GM10847 (cell line): ENCODE measurements around the gene LATS2.

Experiments used
- POLR2A ChIP-seq: IDR thresholded peaks from 2 replicates; pipeline ENCODE4 v1.6.1; 2011; ENCODE audit not compliant: insufficient read length; ENCODE audit errors: extremely low read depth

Gene LATS2

DNA sequence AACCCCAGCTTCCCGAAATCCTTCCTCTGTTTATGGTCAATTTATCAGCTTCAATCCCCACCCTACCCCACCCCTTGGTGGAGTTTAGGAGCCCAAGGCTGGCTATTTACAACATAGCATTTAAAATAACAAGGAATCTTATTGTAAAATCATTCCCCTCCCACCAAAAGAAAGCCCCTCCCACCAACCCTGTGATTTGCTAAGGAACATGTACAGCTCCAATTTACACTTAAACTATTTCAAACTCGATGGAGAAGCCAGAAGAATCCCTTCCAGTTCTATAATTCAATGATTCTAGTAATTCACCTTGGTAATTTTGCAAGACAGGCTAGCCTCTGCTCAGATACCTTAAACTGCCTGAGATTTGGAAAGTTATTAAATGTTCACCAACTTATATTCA is 3.0 kb downstream of the LATS2 start:
- no peak for TF ChIP-seq POLR2A

DNA sequence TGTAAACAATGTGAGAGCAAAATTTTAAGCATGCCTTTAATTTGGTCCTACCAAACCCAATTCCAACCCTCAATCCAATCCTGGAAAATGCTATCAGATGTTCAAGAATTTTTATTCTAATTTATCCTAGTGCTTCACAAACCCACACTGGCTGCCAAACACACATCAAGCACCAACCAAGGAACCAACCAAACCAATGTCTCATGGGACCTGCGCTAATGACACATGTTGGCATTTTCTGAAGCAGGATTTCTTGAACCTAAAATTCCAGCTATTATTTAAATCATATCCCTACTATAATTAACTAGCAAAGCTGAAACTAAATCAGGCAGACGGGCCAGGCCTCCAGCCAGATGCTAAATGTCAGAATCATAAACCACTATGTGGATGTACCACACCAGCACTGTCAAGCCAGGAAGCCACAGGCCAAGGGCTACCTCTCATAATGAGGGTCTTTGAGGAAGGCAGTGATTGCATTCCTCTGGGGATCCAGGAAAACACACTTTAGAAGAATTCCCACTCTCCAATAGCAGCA is 5.8 kb downstream of the LATS2 start:
- TF ChIP-seq POLR2A = no peak

DNA sequence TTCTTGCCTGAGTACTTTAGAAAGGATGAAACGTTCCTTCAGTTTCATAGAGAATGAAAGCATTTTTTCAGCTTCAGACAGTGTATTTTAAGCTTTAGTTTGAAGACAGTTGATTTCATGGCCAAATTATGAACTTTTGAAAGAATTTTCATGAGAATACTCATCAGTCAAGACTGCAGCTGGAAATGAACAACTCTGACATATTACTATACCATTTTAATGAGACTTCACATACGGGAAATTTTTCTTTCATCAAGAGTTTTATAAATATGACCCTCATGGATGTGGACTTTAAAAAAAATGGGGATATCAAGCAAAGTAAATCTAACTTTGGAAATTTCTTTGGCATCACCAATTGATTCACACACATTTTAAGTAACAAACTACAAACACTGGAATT is 6.4 kb downstream of the LATS2 start:
- no peak for TF ChIP-seq POLR2A

DNA sequence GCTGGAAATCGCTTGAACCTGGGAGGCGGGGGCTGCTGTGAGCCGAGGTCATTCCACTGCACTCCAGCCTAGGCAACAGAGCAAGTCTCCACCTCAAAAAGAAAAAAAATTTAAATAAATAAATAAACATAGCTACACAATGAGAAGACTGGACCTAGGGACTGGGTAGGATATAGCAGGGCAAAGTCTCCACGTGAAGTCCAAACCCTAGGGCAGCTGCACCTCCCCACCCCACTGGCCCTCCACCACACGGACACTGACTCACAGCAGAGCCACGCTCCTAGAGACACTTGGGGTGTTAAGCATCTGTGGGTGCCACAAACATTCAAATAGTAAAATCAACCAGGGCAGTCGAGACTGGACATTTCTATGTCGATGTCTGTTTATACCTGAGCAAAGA is 7.1 kb downstream of the LATS2 start:
- no peak for TF ChIP-seq POLR2A

DNA sequence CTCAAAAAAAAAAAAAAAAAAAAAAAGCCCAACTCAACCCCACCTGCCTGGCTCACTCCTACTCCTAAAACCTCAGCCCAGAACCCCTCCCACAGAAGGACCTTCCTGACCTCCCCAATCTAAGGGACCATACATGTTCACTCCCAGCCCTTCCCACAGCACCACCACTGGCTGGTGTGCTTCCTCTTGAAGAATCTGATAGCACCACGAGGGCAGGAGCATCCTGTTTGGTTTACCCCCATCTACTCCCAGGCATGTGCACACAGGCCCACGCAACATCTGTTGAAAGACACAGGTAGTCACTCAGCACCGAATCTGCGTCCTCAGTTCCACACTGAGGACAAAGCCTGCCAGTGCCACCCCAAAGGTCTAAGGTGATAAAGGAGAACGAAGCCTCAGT is 8.2 kb downstream of the LATS2 start:
- TF ChIP-seq POLR2A = no peak

DNA sequence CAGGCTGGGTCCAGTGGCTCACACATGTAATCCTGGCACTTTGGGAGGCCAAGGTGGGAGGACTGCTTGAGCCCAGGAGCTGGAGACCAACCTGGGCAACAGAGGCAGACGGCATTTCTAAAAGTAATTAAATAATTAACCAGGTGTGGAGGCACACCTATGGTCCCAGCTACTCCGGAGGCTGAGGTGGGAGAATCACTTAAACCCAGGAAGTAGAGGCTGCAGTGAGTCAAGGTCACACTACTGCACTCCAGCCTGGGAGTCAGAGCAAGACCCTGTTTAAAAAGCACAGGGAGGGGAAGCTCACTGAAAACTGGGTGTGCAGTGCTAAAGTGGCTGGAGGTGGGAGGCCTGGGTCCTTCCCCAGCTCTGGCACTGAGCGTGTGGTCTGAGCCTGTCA is 9.7 kb downstream of the LATS2 start:
- TF ChIP-seq POLR2A = no peak

DNA sequence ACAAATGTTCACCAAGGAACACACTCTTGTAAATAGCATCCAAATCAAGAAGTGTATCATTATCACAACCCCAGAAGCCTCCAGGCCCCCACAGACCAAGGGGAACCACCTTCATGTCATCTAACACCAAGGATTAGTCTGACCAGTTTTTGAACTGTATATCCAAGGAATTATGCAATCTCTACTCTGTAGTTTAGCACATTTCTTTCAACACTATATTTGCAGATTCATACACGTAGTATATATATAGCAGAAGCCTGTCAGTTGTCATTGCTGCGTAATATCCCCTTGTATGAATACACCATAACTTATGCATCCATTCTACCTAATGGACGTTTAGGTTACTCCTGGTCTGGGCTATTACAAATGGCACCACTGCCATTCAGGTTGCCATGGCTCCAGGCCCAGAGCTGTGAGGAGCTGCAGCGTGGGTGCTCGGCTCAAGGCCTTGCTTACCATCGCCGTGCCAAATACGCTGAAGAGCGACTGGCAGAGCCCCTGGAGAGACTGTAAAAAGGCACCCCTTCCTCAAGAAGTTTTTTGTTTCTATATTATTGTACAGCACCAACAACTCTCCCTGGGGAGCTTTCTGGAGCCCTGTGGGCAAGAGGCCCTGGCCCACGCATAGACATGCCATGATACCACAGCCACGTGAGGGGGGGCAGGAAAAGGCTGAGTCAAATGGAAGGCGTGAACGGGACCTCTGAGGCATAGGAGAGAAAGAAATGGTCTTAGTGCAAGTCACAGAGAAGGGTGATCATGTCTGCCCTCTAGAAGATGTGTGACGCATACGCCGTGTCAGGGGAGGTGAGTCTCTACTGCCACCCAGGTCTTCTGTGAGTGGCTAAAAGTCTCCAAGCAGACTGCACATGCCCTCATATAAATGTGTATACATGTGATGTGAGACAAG is 10.8 kb downstream of the LATS2 start:
- TF ChIP-seq POLR2A = no peak

DNA sequence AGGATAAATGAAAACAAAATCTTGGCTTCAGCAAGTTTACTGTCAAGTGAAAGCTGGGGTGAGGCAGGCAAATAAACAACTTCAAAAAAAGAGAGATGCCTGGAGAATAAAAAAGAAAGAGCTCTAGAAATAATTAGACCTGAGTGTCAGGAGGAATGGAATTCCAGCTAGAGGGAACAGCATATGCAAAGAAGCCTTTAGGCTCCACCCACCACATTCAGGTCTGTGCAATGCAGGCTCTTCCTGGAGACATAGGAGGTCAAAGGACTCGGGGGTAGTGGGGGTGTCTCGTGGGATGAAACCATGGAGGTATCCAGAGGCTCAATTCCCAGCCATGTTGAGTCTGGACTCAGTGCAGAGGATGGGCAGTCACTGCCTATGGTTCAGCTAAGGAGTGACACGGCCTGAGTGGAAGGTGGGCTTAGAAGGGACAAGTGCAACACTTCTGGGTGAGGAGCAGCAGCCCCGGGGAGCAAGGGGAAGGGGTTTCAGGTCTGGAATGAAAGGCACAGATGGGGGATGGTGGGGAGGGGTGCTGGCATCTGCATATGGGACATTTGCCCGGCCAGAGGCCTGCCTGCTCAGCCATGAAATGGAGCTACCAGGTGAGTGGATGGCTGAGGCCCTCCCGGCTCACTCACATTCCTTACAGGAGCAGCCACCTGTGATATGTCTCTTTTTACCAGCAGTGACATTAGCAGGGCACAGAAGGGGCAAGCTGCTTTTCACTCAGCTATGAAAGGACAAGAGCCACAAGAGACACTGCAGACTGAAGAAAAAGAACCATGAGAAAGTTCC is 12.3 kb downstream of the LATS2 start:
- TF ChIP-seq POLR2A = no peak

DNA sequence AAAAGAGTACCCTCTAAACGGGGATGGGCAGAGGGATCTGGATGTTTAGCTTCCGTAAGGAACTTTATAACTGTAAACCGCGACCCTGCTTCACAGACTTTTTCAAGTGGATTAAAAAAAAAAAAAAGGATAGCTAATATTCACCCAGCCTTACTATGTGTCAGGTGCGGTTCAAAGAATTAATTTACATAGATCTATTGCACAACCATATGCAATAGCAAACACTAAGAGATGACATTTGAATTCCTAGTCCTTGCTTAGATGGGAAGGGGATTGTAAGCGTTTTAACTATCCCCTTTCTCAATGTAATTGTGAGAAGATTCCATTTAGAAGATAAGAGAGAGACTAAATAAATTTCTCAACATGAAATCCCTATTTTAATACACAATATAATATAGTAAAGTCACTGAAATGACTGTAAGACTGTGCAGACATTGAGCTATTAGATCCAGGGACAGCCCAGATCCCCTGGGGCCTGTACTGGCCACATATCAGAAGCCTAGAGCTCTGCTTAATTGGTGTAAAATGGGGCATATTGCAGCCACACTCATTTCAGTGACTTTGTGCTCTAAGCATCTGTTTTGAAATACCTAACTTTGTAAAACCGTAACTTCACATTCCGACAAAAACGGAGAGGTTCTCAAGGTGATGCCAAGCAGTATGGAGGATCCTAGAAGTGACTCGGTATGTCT is 13.6 kb downstream of the LATS2 start:
- TF ChIP-seq POLR2A = no peak

DNA sequence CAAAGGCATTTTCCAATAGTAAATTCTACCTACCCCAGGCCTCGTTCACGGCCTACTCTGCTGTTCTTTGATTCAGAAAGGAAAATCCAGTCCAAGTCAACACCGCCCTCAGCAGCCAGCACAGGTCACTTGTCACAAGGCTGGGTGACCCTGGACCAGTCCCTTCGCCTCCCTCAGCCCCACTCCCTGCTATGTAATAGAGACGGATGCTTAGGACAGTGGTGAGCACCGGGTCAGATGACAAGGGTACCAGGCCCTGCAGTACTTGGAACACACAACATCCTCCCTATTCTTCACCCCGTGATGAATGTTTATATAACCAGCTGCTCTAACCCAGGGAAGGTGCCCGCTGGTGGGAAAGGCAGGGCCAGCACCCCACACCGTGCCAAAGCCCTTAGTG is 14.3 kb downstream of the LATS2 start:
- no peak for TF ChIP-seq POLR2A

DNA sequence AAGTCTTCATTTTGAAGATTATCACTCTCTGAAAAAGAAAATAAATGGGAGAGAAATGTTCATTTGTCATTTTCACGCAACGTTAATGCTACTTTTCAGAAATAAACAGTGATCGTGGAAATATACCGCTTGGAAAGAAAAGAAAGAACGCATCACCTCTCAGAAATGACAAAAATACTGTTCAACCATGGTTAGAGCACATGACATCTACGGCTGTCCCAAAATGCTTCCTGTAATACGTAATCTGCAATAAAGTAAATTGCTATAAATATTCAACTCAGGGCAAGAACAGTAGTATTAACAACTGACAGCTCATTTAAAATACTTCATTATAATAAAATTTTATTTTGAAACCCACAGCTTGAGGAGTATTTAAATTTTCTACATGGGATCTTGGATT is 15.2 kb downstream of the LATS2 start:
- no peak for TF ChIP-seq POLR2A

DNA sequence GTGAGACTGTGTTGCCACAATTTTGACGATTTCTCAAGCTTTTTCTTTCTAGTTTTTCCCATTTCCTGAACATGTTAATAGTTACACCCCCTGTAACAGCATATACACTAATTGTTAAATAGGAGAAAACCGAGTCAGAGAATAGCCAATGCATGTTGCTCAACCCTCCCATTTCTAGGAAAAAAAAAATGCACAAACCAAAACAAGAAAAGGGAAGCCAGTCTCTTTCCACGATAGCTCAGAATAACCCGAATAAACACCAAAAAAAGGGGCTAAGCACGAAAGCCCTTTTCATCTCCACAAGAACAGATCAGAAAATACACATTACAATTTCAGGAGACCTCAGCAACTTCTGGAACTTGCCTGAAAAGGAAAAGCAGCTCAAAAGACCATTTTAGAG is 16.3 kb downstream of the LATS2 start:
- TF ChIP-seq POLR2A = no peak

DNA sequence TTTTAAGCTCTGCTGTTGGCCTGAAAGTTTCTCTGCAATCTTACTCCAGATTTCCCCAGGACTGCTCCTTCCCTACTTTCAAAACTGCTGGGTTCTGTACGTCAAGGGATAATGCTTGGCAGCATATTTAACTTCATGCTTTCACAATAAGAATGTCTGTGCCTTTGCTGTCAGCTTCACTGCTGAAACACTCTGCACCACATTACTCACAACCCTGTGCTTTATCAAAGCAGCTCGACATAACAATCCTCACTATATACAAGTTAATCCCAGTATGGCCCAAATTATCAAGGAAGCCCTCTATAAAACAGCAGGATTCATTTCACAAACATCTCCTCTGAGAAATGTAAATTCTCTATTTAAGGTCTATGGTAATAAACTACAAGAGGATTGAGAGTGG is 17.5 kb downstream of the LATS2 start:
- no peak for TF ChIP-seq POLR2A

DNA sequence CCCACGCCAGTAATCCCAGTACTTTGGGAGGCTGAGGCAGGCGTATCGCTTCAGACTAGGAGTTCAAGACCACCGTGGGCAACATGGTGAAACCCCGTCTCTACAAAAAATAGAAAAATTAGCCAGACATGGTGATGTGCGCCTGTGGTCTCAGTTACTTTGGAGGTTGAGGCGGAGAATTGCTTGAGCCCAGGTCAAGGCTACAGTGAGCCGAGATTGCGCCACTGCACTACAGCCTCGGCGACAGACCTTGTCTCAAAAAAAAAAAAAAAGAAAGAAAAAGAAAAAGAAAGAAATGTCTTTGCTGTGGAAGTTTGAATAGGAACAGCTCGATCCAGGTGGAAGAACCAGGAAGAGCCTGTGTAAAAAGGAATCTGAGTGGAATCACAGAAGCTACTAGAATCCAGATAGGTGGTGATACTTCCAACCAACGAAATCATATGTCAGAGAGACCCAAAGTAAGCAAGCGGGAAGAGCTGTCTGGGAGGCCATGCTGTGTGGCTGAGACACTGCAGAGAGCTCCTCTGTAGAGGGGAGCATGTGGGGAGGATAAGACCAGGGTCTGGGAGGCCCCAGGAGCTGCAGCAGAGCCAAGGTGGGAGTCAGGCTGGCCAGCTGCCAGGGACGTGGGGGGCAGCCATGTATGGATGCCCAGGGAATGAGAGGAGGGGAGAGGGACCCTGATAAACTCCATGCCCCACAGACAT is 21.1 kb downstream of the LATS2 start:
- no peak for TF ChIP-seq POLR2A
